CD4-positive, alpha-beta T cell treated with Interleukin-17A for 4 hours (primary cell): Measurements from ENCODE around the gene DNAJC22.

Source experiments
- DNase-seq: peaks from one replicate; pipeline ENCODE4 v3.0.0-alpha.2; 2020; ENCODE audit warnings: mixed read lengths

The DNAJC22 gene

GRCh38 chr12:49345051-49345824 is 1.4 kb upstream of the DNAJC22 start:
- peak; percentile 27 for DNase-seq

- DNase-seq, result no peak
Observed at GRCh38 chr12:49345825-49346658, 646 bp upstream of the DNAJC22 start.

- peak; percentile 84 for DNase-seq
Observed at GRCh38 chr12:49347311-49348193, 864 bp downstream of the DNAJC22 start.

DNA sequence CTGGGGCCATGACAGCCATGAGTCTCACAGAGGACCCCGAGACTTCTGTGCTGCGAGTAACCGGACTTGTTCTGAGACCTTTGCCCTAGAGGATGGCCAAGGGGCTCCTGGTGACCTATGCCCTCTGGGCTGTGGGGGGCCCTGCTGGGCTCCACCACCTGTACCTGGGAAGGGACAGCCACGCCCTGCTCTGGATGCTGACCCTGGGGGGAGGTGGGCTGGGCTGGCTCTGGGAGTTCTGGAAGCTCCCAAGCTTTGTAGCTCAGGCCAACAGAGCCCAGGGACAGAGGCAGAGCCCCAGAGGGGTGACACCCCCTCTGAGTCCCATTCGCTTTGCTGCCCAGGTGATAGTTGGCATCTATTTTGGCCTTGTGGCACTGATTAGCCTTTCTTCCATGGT is 2.1 kb downstream of the DNAJC22 start:
- DNase-seq, result no peak

DNA sequence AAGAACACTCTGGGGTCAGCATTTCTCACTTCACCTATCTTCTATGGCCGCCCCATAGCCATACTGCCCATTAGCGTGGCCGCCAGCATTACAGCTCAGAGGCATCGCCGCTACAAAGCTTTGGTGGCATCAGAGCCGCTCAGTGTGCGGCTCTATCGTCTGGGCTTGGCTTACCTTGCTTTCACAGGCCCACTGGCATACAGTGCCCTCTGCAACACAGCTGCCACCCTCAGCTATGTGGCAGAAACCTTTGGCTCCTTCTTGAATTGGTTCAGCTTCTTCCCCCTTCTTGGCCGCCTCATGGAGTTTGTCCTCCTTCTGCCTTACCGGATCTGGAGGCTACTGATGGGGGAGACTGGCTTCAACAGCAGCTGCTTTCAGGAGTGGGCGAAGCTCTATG is 2.6 kb downstream of the DNAJC22 start:
- no peak for DNase-seq

DNA sequence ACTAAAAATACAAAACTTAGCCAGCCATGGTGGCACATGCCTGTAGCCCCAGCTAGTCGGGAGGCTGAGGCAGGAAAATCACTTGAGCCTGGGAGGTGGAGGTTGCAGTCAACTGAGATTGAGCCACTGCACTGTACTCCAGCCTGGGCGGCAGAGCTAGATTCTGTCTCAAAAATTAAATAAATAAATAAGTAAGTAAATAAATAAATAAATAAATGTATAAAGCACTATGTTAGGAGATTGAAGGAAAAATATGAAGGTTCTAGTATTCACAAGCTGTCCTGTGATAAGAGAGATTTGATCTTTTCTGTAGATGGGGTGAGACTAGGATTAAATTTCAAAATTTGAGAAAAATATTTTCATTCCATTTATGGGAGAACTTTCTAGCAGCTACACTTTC is 5.7 kb downstream of the DNAJC22 start:
- no peak for DNase-seq

DNA sequence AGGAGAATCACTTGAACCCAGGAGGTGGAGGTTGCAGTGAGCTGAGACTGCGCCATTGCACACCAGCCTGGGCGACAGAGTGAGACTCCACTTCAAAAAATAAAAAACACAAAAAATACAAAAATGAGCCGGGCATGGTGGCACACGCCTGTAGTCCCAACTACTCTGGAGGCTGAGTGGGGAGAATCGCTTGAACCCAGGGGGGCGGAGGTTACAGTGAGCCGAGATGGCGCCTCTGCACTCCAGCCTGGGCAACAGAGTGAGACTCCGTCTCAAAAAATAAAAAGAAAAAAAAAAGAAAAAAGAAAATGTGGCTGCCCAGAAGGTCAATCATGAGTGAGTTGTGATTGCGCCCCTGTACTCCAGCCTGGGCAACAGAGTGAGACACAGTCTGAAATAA is 9.2 kb downstream of the DNAJC22 start:
- no peak for DNase-seq

- no peak for DNase-seq
Observed at GRCh38 chr12:49357103-49357678, 10.5 kb downstream of the DNAJC22 start.

DNA sequence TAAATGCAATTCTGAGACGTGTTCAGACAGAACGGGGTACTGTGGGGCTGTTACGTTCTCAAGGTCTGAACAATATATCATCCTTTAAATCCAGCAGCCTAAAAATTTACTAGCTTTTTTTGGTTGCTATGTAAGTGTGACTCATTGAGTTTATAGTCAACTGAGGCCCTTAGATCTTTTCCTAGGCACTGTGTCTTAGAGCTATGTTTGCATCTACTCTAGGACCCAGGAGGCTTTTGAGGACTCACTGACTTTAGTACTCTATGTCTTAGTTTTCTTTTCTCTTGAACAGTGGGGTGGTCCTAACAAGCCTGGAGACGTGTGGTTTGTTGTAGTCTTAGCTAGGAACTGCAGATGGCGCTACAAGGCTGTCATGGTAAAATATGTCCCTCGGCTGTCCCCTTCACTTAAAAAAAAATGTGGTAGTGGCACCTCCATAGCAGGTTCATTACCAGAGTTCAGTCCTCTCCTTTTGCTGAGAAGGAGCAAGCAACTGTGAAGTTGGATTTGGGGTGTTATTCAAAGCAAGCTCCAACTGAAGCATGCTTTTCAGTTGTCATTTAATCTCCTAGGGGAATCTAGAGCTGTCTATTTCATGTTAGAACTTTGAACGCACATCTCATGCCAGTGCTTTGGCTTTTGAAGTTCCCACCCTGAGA is 11.9 kb downstream of the DNAJC22 start:
- DNase-seq, result peak; percentile 68

DNA sequence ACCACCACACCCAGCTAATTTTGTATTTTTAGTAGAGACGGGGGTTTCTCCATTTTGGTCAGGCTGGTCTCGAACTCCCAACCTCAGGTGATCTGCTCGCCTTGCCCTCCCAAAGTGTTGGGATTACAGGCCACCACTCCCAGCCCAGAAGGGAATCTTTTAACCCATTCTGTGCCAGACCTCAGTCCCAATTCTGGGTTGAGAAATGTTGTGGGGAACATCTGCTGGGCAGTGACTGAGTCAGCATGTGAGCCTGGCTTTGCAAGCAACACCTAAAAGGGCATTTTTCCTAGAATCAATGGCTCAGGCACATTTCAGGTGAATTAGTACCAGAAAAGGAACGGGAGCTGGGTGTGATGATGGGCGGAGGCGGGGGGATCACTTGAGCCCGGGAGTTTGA is 13.0 kb downstream of the DNAJC22 start:
- no peak for DNase-seq

- no peak for DNase-seq
Observed at GRCh38 chr12:49362077-49362476, 15.4 kb downstream of the DNAJC22 start.

GRCh38 chr12:49364989-49365388 is 18.3 kb downstream of the DNAJC22 start:
- no peak for DNase-seq

GRCh38 chr12:49365542-49365941 is 18.9 kb downstream of the DNAJC22 start:
- no peak for DNase-seq

DNA sequence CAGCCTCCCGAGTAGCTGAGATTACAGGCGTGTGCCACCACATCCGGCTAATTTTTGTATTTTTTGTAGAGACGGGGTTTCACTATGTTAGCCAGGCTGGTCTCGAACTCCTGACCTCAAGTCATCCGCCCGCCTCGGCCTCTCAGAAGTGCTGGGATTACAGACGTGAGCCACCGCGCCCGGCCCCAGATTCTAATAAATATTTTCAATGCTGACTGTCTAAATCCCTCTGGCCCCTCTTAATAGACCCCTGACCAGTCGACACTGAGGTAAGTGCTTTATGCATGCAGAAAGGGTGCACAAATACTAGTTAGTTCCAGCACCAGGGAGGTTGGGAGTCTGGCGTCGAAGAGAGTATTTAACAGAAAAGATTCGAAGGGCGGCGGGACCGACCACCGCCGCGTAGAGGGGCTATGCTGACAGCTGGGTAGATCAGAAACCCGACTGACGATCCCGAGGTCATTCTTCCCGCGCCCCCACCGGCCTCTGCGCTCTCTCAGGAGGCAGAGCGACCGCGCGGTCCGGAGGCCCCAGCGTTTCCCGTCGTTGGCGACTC is 19.5 kb downstream of the DNAJC22 start:
- no peak for DNase-seq

DNA sequence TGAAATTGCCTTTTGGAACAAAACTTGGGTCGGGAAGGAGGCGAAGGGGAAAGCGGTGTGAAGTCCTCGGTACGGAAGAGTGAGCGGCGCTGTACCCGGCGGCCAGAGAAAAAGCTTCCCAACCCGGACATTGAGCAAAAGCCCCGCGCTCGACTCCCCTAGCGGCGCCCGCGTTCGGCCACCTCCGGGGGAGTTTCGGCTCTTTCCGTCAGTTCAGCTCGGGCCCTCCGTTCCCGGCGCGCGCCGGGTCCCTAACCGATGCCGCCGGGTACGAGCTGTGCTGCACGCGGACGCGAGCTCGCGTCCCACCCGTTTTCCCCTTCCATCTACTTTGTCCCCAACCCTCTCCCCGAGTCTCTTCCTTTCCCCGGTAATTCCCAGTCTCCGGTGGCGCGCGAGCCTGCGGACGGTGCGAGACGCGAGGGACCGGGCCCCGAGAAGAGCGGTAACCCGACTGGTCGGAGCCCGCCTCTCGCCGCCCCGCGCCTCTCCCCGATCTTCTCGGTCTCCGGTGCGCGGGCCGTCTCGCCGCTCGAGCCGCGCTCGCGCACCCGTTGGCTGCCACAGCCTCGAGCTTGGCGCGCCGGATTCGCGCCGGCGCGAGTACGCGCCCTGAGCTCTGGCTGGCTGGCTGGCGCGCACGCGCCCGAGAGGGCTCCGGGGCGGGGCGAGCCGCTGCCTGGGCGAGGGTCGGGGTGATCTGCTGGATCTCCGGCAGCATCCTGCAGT is 20.1 kb downstream of the DNAJC22 start:
- DNase-seq, result peak; percentile 87

- no peak for DNase-seq
Observed at GRCh38 chr12:49367381-49368239, 20.9 kb downstream of the DNAJC22 start, which contains the start of gene SPATS2. Gene SPATS2, plus strand, starts transcription at chr12:49367462. Its CDS starts 93,551 bp downstream, at chr12:49461013.

- DNase-seq, result no peak
Observed at GRCh38 chr12:49368240-49368600, 21.5 kb downstream of the DNAJC22 start.

GRCh38 chr12:49369411-49370145 is 22.9 kb downstream of the DNAJC22 start:
- peak; percentile 21 for DNase-seq

DNA sequence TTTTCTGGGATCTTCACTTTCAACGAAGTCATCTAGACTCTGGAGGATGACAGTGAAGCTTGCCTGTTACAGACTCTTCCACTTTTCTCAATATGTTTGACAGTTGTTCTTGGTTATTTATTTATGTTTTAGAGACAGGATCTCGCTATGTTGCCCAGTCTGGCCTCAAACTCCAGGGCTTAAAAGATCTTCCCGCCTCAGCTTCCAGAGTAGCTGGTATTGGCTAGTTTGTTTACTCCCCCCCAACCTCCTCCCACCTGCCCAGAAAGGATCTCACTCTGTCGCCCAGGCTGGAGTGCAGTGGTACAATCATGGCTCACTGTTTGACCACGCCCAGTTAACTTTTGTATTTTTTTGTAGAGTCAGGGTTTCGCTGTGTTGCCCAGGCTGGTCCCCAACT is 23.9 kb downstream of the DNAJC22 start:
- DNase-seq, result no peak
